Inflammatory macrophage treated with lipopolysaccharide for 4 hours (primary cell): ENCODE measurements around the gene ERGIC3.

Source experiments
- DNase-seq: peaks from one replicate; pipeline ENCODE4 v3.0.0-alpha.2; 2020

ERGIC3 gene

DNA sequence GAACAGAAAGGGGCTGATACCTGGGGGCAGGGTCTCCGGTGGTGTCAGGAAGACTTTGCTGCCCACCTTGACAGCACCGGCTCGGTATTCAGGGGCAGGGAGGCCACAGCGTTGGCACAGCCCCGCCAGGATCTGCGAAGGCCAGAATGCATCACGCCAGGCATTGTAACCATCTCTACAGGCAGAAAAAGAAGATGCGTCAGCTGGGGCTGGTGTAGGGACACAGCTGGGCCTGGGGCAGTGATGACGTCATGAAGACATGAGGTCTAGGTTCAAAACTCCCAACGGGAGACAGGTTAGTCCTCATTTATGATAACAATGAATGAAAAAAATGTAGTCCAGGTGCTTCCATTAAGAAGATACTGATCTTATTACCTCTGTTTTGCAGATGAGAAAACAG lies 22.0 kb downstream of the ERGIC3 start:
- no peak for DNase-seq

DNA sequence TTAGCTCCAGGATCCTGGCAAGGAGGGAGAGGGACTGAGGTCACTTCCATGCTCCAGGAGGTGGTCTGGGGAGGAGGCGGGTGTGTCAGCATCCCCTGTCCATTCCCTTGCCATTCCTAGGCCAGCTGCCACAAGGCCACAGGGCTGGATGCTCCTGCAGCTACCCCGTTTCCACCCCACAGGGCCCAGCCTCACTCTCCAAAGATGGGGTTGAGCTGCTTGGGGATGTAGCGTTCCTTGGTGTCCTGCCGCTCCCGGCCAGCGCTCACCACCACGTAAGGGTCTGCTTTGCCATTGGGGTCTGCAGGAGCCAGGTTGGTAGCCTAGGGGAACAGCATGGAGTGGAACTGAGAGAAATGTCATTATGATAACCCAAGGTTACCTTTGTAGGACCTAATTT lies 23.0 kb downstream of the ERGIC3 start:
- no peak for DNase-seq

DNA sequence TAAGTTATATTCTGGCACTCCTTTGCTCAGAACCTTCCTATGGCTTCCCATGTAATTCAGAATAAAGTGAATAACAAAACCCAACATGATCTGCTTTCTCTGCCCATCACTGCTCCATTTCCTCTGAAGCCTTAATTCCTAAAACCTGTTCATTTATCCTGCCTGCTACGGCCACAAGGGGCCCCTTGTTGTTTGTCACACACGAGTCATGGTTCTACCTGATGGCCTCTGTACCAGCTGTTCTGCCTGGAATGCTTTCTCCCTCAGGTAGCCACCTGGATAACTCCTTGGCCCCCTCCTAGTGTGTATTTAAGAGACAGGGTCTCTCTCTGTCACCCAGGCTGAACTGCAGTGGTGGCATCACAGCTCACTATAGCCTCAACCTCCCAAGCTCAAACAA lies 26.8 kb downstream of the ERGIC3 start:
- no peak for DNase-seq

DNA sequence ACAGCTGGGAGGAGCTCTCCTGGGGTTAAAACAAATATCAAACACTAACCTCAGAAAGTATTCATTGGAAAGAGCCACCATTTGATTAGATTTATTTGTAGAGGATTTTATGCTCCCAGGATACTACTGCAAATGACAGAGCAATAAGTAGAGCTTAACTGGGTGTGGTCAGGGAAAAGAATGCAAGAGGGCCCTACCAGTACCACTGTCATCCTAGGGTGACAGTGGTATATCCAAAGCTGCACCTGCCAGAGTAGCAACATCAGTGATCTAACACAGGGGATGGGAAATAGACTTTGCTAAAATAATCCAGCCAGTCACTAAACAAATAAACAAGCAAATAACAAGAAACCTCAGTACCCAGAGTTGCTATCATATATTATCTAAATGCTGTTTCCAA lies 29.7 kb downstream of the ERGIC3 start:
- DNase-seq, result no peak

DNA sequence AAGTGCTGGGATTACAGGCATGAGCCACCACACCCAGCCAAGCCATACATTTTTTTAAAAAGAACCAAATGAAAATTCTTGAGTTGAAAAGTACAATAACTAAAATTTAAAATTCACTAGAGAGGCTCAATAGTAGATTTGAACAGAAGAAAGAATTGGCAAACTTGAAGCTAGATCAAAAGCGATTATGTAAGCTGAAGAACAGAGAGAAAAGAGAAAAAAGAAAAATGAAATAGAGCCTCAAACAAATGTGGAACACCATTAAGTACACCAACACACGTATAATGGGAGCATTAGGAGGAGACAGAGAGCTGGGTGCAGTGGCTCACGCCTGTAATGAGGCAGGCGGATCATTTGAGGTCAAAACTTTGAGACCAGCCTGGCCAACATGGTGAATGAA lies 31.0 kb downstream of the ERGIC3 start:
- DNase-seq, result no peak

DNA sequence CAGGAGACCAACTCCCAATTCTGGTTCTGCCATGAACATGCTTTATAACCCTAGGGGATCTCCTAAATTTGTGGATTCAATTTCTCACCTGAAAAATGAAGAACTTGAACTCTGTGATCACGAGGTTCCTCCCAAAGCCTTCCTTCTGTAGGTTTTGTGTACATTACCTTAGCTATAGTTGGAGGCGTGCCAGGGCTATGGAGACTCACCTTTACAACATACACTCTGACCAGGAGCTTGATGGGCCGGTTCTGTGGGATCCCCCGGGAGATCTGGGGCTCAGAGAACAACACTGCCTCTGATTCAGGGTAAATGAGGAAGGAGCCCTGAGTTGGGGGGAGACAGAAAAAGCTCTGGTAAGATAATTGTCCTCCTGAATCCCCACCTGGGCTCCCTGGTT lies 34.1 kb downstream of the ERGIC3 start:
- DNase-seq, result no peak

DNA sequence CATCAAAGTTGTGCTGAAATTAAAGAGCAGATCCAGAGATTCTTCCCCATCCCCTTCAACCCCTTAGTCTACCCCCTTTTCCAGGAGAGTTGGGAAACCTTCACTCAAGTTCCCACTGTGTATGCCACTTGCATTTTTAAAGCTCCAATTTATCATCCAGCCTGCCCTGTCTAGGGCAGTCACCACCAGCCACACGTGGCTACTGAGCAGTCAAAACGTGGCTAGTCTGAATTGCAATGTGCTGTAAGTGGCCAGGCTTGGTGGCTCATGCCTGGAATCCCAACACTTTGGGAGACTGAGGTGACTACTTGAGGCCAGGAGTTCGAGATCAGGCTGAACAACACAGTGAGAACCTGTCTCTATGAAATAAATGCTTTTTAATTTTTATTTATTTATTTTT lies 34.9 kb downstream of the ERGIC3 start:
- no peak for DNase-seq

DNA sequence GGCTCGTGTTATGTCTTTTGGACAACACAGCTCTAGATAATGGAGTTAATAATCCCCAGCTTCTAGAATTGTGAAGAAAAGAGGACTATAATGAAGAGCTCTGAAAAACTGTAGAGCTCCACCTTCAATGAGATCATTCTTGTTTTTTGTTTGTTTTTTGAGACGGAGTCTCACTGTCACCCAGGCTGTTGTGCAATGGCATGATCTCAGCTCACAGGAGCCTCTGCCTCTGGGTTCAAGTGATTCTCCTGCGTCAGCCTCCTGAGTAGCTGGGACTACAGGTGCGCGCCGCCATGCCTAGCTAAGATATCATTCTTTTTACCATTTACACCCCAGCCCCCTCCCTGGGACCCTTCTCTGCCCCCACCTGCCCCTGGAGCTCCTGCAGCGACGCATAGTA lies 36.6 kb downstream of the ERGIC3 start:
- no peak for DNase-seq

DNA sequence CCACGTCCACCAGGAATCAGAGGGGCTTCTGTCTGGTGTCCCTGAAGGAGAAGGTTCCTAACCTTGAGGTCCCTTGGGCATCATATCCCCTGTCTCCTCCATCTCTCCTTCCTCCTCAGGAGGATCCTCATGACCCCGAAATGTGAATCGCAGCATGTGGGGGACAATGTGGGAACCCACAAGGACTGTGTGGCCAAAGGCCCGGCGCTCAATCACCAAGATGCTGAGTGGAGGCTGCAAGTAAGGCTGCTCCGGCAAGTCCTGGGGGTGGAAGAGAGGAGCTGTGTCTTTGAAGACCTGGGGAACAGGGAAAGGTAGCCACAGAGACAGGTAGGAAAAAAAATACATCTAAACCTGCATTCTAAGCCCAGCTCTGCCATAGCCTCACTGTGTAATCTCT lies 37.3 kb downstream of the ERGIC3 start:
- no peak for DNase-seq

DNA sequence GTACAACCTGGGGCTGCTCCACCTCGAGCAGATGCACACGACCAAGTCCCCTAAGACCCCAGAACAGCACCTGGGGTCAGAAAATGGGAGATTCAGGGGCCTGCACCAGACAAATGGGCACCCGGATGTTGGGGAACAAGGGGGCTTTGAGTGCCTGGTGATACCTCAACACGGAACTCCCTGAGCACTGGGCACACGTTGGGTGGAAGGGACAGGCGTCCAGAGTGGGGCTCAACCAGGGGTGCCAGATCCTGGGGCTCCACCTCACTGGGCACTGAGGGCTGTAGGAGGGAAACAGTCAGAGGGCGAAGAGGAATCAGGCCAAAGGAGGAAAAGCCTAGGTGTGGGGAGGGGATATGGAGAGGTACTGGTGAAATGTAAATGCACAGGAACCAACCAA lies 40.3 kb downstream of the ERGIC3 start:
- DNase-seq, result no peak

DNA sequence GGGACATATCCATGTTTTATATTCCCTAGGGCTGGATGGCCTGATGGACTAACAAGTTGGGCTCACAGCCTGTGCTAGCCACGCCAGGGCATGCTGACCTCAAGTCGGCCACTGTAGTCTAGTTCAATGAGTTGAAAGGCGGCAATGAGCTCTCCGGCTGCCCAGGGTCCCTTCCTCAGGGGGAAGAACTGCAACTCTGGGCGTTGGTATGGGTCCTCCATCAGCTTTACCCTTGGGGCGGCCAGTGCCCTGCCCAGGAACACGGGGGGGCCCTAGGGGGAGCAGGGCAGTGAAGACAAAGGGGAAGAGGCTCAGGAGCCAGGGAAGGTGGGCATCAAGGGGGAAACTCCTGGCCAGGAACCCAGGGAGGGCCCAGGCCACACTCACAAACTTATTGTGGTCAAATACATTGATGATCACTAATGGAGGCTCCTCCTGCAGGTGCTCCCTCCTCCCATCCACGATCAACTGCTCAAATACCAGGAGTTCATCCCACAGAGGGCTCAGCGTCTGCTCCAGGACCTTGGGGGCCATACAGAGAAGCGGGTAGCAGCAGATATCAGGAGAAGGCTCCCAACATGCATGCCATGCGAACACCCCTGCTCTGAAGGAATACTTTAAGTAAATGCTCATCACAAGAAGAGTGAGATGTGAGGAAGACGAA lies 41.0 kb downstream of the ERGIC3 start:
- DNase-seq, result no peak

DNA sequence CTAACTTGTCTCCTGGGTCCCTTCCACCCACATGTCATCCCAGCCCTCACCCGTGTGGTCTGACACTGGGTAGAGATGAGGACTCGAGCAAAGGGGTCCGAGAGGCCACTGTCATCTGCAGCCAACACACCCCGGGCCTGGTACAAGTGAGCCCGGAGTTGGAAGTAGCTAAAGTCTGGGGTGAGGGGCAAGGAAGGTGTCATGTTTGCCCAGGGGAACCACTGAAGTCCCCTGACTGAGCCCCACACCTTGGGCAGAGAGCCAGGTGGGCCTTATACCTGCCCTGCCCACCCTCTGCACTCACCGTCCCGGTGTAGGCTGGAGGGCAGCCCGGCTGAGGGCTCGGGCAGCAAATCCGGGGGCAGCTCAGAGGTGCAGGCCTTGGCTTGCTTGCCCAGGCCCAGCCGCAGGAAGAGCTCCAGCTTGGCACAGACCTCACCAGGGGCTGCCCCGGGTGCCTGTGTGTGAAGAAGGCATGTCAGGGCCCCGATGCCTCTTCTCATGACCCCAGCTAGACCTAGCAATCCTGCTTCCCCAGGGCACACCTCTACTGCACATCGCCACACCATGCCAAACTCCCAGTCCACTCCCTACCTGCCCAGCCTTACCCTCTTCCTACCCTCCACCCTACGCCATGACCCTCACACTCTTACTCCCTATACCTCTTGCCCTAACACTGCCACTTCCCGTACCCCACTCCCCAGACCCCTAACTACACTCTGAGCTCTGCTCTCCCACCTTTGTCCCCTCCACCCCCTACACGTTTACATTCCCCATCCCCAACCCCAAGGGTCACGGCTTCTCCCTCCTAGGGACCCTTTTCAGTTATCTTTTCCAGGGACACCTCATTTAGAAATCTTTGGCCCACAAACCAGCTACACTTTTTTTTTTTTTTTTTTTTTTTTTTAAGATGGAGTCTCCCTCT lies 42.0 kb downstream of the ERGIC3 start:
- no peak for DNase-seq

DNA sequence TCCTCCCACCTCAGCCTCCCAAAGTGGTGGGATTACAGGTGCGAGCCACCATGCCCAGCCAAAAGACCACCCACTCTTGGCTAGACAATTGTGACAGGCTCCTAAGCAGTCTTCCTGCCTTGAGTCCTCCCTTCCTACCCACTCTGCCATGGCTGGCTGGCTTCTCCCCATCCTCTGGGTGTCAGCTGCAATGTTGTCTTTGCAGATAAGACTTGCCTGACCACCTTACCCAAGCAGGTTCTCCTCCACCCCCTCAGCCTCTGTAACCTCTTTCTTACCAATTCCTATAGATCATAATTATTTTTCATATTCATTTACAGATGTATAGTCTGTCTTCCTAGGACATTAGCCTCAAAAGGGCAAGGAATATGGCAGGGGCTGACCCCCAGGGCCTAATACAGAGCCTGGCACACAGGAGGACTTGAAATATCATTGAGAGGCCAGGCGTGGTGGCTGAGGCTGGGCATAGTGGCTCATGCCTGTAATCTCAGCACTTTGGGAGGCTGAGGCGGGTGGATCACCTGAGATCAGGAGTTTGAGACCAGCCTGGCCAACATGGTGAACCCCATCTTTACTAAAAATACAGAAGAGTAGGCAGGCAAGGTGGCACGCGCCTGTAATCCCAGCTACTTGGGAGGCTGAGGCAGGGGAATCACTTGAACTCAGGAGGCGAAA lies 45.0 kb downstream of the ERGIC3 start:
- DNase-seq, result no peak

DNA sequence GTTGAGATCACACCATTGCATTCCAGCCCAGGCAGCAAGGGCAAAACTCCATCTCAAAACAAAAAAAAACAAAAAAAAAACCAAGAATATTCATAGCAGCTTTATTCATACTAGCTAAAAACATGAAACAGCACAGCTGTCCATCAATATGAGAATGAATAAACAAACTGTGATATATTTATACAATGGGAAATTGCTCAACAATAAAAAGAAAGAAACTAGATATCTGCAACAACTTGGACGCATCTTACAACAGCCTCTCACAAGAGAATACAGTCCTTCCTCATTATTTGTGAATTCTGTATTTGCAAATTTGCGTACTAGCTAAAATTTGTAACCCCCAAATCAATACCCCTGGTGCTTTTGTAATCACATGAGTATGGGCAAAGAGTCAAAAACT lies 45.6 kb downstream of the ERGIC3 start:
- peak; percentile 6 for DNase-seq

DNA sequence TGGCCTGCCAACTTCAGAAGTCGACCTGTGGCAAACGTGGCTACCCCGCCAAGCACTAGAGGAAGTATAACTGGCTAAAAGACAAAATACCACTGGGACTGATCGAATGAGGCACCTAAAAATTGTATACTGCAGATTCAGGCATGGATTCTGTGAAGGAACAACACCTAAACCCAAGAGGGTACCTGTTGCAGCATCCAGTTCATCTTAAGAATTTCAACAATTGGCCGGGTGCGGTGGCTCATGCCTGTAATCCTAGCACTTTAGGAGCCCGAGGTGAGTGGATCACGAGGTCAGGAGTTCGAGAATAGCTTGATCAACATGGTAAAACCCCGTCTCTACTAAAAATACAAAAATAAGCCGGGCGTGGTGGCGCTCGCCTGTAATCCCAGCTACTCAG lies 46.5 kb downstream of the ERGIC3 start:
- DNase-seq, result no peak

DNA sequence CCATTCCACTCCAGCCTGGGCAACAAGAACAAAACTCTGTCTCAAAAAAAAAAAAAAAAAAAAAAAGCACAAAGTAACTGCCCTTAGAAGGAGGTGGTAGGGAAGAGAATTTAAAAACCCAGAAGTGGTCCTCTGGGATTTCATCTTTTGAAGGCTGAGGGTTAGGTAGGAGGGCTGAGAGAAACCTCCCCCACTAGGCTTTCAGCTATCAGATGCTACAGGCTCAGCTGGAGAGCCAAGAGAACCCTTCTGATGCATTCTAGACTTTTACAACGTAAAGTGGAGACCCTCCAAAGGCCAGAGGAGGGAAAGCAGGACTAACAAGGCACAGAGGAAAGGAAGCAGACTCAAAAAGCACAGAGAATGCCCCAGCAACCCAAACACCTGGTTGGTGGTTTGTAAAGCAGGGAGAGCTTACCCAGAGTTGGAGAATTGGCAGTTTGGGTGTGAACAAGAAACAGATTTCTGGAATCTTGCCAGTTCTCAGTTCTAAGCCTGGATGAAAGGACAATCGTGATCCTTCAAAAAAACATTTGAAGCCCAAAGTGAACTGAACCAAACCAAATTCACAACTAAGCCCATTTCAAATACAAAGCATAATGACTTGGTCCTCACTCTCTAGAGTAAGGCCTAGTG lies 50.6 kb downstream of the ERGIC3 start:
- DNase-seq, result no peak

DNA sequence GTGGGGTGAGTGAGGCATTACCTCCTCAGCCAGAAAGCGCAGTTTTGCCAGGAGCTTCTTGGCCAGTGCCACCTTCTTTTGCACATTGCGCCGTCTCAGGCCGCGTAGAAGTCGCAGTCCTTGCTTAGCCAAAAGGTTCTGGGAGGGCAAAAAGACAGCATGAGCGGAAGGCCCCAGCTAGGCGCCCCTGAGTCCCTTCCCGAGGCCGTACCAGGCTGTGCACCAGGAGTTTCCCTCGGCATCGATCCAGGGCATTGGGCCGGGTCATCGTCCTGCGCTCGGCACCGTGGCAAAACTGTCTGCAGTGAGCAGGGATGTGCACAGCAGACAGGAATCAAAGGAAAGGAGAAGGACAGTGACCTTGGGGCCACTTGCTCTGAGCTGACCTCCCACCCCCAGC lies 53.6 kb downstream of the ERGIC3 start:
- DNase-seq, result no peak

DNA sequence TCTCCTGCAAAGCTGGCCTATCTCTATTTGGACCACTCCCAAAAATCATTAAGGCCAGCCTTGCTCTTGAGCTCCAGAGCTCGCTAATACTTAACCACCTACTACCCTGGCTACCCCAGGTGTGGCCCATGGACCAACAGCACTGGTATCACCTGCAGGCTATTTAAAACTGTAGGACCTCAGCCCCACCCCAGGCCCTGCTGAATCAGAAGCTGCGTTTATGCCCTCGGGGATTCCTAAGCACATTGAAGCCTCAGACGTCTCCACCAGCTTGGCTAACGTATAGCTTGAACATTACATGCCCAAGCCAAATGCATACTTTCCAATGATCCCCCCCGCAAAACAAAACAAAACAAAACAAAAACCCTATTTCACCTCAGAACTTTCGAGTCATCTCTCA lies 54.0 kb downstream of the ERGIC3 start:
- DNase-seq, result no peak

DNA sequence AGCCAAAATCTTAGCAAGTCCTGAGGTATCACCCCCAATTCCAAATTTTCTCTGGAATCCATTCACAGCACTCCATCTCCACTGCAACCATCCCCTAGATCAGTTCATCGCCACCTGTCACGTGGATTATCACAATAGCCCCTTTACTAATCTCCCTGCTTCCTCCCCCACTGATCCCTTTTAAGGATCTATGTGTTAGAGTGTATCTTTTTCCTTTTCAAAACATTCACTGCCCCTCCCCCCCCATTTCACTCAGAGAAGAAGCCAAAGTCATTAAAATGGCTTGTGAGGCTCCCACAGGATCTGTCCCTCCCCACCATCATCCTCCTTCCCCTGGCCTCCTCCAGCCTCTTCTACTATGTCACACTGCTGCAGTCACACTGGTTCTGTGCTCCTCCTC lies 55.3 kb downstream of the ERGIC3 start:
- DNase-seq, result no peak

DNA sequence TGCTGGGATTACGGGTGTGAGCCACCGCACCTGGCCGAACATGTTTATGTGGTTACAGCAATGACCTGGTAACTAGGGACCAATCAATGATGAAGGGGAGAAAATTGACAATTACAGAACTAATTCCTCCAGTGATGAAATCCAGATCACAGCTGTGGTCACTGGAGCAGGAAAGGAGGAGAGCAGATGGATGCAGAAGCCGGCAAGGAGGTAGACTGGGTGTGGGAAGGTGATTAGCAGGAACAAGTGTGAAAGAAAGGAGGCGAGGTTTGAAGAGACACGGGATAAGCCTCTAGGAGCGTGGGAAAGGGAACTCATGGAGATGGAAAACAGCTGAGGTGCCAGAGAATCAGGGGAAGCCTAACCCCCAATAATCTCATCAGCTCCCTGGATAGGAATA lies 56.6 kb downstream of the ERGIC3 start:
- no peak for DNase-seq

DNA sequence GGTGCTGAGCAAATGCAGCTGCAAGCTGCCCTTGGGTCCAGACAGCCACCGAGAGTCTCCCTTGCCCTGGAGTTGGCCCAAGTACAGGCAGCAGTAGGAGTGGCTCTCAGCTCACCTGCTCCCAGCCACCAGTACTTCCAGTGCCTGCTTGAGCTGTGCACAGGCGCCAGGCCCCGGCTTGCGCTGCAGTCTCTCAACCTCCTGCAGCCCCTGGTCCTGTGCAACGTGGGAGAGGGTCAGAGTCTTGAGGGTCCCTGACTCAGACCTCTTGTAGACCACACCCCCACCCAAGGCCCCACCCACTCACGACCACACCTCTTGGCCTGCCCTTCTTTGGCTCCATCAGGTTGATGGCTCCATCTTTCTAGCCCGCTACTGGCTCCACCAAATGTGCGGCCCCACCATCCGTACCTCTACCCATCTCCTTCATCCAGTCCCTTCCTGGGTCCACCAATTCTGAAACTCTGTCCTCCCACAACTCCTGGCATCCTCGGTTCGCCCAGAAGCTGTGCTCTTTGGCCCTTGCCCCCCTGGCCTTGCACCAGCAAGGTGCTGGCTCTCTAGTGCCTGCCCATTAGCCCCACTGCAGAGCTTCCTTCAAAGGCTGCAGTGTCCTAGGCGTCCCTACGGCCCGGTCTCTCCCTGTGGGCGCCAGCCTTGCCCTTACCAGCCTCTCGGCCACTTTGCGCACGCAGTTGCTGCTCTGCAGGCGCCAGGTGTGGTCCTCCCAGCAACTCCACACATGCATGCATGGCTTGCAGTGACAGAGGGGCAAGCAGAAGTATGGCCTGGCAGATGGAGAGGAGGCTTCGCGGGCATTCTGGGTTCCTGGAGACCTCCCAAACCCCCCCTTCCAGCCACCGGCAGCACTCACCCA lies 57.3 kb downstream of the ERGIC3 start:
- DNase-seq, result no peak

DNA sequence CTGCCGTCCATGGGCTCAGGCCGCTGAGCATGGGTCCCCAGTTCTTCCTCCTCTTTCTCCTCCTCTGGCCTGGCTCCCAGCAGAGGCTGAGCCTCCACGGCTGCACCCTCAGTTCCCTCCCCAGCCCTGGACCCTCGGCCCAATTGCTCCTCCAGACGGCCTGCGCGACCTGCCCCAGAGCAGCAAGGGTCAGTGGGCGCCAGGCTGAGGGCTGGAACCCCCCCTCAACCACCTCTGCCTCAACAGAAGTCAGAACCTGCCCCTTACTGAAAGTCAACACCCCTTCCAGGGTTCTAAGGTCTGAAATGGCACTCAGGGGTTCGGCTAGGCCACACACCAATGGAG lies 57.9 kb downstream of the ERGIC3 start:
- DNase-seq, result no peak
